ENCODE data around the gene ESYT3.
A peak's percentile ranks its signal among the peaks of the same experiment; 100 is the strongest.
"Not testable (repeated sequence)": the region's sequence is repeated elsewhere in the genome, so short reads cannot be mapped to it uniquely, and the experiment has no call there.

The ESYT3 gene

DNA sequence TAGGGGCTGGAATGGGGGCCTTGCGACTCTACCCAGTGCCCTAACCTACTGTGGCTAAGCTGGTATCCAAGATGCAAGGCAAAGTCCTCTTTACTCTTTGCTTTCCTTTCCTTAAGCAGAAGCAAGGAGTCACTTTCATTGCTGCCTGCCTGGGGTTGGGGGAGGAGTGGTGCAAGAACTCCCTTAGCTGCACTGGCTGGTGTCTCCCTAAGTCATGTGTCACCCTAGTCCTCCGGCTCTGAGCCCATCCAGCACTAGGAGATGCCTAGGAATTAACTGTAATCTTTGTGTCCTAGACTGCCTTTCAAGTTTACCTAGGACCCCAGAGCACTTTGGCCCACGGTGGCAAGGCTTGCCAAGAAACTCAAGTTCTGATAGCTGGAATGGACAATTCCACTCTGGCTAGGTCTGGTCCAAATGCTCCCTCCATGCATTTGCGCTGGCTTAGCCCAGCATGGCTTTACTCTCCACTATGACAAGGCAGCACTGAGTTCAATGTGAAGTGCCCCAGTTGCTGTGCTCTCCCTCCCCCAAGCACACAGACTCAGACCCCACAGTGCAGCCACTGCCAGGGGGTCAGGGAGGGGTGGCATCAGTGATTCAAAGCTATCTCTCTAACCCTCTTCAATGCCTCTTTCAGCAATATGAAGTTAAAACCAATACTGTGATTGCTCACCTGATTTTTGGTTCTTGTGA lies 58.7 kb downstream of the ESYT3 start:
- DNase-seq (ENCODE audit: low spot score), result no peak

DNA sequence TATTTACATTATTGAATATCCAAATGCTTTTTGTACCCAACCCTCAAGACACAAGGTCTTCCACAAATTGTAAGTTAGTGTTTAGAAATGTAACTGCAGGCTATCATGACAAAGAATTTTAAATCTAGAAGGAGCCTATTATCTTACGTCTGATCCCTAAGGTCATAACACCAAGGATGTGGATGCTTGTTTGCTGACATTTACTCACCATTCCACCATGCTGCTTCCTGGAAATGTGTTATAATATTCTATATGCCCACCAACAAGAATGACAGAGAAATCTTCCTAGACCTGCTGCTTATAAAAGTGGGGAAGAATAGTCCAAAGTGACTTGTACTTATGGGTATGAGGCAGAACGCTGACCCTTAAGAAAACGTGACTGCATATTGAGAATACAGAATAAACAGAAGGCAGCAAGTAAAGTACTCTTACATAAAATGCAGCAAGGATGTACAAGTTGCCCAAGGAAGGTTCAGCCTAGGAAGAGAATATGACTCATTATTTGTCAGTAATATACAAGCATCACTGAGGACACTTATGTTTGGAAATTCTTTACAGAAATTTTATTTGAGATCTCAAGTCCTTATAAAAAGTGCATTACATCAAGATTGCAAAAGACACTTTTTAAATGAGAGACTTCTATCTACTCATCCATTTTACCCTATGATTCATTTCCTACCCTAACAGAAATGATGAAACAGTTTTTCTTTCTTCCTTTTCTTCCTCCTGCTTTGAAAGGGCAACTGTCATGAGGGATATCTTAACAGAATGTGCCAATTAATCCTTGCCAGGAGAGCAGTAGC lies 59.6 kb downstream of the ESYT3 start:
- peak; percentile 6 for DNase-seq (ENCODE audit: low spot score)

GRCh38 chr3:138494607-138494929 lies 60.2 kb downstream of the ESYT3 start:
- no peak for DNase-seq (ENCODE audit: low spot score)

- not testable (repeated sequence) for DNase-seq (ENCODE audit: low spot score)
These were observed 61.2 kb downstream of the ESYT3 start for GRCh38 chr3:138495638-138496037.

- DNase-seq (ENCODE audit: low spot score), result no peak
These were observed 62.0 kb downstream of the ESYT3 start for GRCh38 chr3:138496436-138496835.

DNA sequence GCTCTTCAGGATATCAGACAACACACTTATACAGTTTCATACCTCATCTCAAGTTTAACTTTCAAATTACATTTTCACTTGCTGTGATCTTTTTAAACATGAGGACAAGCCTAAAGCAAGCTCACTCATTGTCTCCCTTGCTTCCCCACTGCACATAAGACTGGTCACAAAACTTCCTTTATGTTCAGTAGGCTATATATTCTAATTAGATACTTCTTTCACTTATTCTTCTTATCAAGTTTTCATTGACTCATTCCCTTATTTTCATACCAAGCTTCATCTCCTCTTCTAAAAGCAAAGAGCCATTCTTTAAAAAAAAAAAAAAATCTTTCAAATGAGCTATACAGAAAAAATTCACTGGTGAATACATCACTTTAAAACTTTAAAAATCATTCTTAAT lies 62.6 kb downstream of the ESYT3 start:
- no peak for DNase-seq (ENCODE audit: low spot score)

DNA sequence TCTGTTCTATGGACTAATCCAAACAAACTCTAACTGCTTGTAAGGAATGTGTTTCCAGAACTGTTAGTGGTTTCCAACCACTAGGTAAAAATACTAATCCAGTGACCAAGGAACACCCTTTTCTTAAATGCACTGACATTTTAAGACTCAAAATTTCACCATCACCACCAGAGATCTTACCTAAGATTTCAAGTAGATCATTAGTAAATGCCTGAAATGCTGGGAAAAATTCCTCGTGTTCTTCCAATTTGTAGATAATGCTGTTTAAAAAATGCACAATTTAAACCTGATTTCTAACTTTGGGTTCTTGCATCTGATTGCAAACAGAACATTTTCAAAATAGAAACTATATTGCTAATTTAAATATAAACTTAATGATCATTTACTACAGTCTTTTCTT lies 63.4 kb downstream of the ESYT3 start:
- no peak for DNase-seq (ENCODE audit: low spot score)

DNA sequence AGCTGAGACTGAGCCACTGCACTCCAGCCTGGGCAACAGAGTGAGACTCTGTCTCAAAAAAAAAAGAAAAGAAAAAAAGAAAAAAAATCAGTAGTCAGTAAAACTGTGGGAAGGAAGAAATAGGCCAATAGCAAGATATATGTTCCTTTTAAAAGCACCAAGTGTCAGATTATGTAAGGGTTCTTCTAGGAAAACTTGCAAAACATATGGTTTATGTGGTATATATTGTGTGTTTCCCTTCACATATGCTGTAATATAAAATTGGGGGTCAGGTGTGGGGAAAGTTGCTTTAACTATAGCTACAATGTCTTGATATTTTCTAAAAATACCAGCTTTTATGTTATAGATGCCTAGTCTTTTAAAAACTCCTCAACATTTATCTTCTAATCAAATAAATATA lies 64.6 kb downstream of the ESYT3 start:
- no peak for DNase-seq (ENCODE audit: low spot score)

- DNase-seq (ENCODE audit: low spot score), result no peak
These were observed 73.1 kb downstream of the ESYT3 start for GRCh38 chr3:138507524-138507923.

DNA sequence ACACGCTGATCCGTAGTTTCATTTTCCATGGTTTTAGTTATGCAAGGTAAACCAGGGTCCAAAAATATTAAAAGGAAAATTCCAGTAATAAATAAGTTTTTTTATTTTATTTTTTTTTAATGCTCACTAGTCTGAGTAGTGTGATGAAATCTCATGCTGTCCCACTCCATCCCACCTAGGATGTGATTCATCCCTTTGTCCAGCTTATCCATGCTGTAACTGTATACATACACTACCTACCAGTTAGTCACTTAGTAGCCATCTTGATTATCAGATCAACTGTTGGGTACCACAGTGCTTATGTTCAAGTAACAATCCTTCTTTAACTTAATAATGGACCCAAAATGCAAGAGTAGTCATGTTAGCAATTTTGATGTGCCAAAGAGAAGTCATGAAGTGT lies 75.2 kb downstream of the ESYT3 start:
- no peak for DNase-seq (ENCODE audit: low spot score)

GRCh38 chr3:138511945-138512344 lies 77.5 kb downstream of the ESYT3 start:
- DNase-seq (ENCODE audit: low spot score), result no peak

DNA sequence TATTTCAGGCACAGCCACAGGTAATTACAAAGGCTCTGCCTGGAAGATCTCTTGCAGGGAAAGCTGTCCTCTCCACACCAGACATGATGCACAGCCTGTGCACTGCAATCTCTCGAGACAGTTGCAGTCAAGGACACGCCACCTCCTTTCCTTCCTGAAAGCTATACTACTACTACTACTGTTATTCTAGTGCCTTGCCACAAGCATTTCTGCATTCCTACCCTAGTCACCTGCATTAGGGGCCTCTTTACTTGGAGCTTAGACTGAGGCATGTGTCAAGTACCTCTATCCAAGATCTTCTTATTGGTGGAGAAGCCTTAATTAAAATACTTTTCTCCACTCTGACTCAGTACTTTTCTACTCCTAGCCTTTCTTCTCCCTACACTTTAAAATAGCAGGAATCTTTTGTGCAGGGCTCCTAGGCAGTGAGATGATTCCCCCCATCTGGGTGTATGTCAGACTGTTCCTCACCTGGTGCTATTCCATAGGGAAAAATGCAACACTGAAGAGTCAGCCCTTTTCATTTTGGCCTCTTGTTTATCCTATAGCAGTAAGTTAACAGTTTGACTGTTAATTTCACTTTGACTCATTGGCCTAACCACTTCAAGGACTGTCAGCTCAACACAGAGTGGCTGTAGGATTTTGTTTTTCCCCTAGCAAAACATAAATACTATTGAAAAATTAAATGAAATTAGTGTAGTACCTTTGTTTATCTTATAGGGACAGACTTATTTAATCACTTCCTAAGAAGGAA lies 78.9 kb downstream of the ESYT3 start:
- DNase-seq (ENCODE audit: low spot score), result no peak

- DNase-seq (ENCODE audit: low spot score), result not testable (repeated sequence)
These were observed 87.0 kb downstream of the ESYT3 start for GRCh38 chr3:138521445-138521844.
